Adrenal gland (tissue), 5 donors: ENCODE data around the gene KCNC1.

Experiments
- POLR2A ChIP-seq, 2 donors: fragments of 450-650 bp; IDR thresholded peaks; one replicate each; pipeline ENCODE4 v1.6.1; 2017; ENCODE audit warnings: antibody characterized with exemption in 2 of 2, mild to moderate bottlenecking in 2 of 2, moderate library complexity in 1 of 2
- TF ChIP-seq, protein P1 (sequence below), 6 experiments: fragments of 450-650 bp in 4 of 6; fragments of 200-600 bp in 2 of 6; sonication (generic) in 1 of 6; IDR thresholded peaks; 1 replicate in 5 of 6; 2 replicates in 1 of 6; pipeline versions ENCODE4 v1.5.1 to v1.8.0; 2016 to 2021; ENCODE audit warnings: antibody characterized with exemption in 6 of 6, mild to moderate bottlenecking in 2 of 6, moderate library complexity in 1 of 6
- donor health status: DM: no; HTN: no; CAD: no.

DNA sequence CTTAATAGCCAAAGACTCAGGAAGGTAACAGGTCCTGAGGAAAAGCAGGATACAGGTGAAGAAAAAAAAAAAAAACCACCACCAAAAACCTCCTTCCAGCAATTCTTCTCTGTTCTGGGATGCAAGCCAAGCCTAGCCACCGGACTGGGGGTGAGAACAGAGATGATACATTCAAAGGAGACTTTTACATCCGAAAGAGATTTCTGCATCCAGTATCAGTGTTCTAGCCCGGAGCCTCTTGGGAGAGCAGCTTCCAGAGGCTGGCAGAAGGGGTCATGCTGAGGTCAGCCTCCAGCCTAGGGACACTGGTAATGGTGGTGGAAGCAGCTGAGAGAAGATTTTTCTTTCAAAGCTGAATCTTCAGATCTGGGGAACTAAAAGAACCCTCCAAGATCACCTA lies 76.2 kb downstream of the KCNC1 start:
- no peak for TF ChIP-seq POLR2A (IDR thresholded peaks at IDR 0.05)
- TF ChIP-seq, protein P1, sequence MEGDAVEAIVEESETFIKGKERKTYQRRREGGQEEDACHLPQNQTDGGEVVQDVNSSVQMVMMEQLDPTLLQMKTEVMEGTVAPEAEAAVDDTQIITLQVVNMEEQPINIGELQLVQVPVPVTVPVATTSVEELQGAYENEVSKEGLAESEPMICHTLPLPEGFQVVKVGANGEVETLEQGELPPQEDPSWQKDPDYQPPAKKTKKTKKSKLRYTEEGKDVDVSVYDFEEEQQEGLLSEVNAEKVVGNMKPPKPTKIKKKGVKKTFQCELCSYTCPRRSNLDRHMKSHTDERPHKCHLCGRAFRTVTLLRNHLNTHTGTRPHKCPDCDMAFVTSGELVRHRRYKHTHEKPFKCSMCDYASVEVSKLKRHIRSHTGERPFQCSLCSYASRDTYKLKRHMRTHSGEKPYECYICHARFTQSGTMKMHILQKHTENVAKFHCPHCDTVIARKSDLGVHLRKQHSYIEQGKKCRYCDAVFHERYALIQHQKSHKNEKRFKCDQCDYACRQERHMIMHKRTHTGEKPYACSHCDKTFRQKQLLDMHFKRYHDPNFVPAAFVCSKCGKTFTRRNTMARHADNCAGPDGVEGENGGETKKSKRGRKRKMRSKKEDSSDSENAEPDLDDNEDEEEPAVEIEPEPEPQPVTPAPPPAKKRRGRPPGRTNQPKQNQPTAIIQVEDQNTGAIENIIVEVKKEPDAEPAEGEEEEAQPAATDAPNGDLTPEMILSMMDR (IDR thresholded peaks at IDR 0.05) = no peak
